Loucy (cell line): ENCODE results near the gene FUOM.

ENCODE experiments used
- CTCF ChIP-seq: fragments of 200-600 bp; sonication (generic); conservative IDR thresholded peaks from 2 replicates; pipeline ENCODE4 v1.5.1; 2014; ENCODE audit warnings: mild to moderate bottlenecking, antibody characterized with exemption, low read length
- EZH2phosphoT487 ChIP-seq: fragments of 200-600 bp; IDR thresholded peaks from 2 replicates; pipeline ENCODE4 v1.6.1; 2018; ENCODE audit warnings: antibody characterized with exemption, mild to moderate bottlenecking, moderate library complexity, borderline replicate concordance

GRCh38 chr10:133405844-133406527 lies 48.2 kb upstream of the FUOM start:
- TF ChIP-seq CTCF: no peak
- no peak for TF ChIP-seq EZH2phosphoT487
